PC-3 (cell line): Measurements from ENCODE around the gene PLEKHM3.

Experiments used
- CTCF ChIP-seq: fragments of 300-600 bp; sonication (generic); conservative IDR thresholded peaks from 2 replicates; pipeline ENCODE4 v1.5.1; 2017; ENCODE audit warnings: antibody characterized with exemption, low read depth, mild to moderate bottlenecking, low read length
- EZH2 ChIP-seq: fragments of 300-600 bp; sonication (generic); IDR thresholded peaks from one replicate; pipeline ENCODE4 v1.6.1; 2017; ENCODE audit warnings: antibody characterized with exemption, mild to moderate bottlenecking, low read length; ENCODE audit not compliant: unreplicated experiment

DNA sequence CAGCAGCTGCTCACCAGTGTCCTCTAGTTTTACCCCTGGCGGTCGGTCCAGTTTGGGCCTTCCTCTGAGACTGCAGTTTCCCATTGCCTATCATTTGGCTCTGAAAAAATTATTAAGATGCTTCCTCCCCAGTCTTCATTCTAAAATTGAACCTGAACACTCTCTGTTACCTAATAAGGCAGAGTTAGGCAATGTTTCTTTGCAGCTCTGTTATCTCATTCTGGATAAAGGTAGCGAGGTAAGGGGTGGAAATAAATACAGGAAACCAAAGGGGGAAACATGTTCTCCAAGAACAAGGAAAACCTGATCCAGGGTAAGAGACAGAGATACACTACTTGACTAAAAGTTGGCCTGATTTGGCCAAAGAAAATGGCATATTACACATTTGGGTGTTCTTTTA is 164.6 kb downstream of the PLEKHM3 start:
- TF ChIP-seq CTCF (no peak), EZH2 (no peak)
